HG03039 (cell line): ENCODE results near the gene PSMD6.

Experiments used
- ATAC-seq: cut with Tn5 transposase; IDR thresholded peaks from one replicate; pipeline ENCODE4 v1.9.1; 2021; ENCODE audit warnings: mild to moderate bottlenecking, moderate library complexity; ENCODE audit not compliant: unreplicated experiment

The PSMD6 gene

GRCh38 chr3:63961891-63962290 is 61.4 kb downstream of the PSMD6 start:
- ATAC-seq, result peak; percentile 77
